H54 (cell line): ENCODE data around the gene ERC2.

Source experiments
- DNase-seq: peaks from one replicate; pipeline ENCODE4 v3.0.0; 2011; ENCODE audit warnings: low spot score, mixed read lengths; ENCODE audit not compliant: insufficient read length
- FAIRE-seq: peaks from 3 replicates; lab custom pipeline; 2011; peaks lifted over from hg19 to GRCh38; lab: Jason Lieb, UNC
- POLR2A ChIP-seq: IDR thresholded peaks from 2 replicates; pipeline ENCODE4 v1.6.1; 2011; ENCODE audit warnings: low read depth, mild to moderate bottlenecking, low read length

Gene ERC2

DNA sequence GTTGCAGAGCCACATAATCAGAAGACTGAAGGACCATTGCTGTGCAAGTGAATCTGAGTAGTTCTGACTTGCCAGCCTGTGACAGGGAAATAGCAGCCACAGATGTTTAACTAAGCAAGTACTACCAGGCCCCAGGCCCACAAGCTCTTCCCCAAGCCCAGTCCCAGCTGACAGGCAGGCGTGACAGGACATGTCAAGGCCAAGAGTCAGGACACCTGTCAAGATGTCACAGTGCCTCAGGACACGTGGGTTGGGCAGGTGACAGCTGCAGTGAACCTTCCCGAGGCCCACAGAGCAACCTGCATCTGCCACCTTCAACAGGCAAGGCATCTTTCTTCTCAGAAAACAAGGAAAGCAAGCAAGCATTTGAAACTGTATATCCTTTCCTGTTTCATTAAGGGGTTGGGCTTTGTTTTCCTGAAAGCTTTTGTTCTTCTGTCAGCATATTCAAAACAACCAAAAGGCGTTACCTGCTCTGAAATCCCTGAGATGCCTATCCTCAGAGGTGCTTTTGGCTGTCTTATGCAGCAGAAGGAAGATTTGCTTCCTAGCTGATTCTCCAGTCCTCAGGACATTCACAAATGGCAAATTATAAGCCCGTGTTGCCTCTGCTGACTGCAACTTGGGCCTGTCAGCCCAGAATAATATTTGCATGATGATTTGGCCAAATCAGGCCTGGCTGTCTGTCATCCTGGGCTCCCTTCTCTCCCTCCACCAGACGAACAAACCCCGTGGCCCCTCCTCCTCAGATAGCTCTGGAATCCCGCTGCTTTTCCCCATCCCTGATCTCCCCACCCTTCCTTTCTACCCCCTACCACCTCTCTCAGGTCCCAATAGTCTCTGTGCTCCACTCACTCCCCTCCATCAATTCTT lies 809.3 kb downstream of the ERC2 start:
- no peak for TF ChIP-seq POLR2A
- DNase-seq (no peak), FAIRE-seq (no peak)

DNA sequence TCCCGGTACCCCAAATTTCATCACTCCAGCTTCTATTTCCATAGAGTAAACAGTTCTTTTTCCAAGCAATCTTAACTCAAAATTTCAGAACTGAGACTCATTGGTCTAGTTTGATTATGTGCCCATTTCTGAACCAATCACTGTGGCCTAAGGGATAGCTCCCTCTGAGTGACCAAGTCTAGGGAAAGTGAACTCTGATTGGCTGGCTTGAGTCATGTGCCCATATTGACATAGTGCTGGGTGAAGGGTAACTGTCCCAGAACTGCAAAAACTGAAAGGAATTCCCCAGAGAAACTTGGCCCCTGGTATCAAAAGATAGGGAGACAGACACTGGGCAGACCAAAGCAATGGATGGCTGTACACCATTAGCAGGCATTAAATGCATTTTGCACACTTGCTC lies 810.0 kb downstream of the ERC2 start:
- no peak for FAIRE-seq
- TF ChIP-seq POLR2A = no peak
- DNase-seq = no peak

DNA sequence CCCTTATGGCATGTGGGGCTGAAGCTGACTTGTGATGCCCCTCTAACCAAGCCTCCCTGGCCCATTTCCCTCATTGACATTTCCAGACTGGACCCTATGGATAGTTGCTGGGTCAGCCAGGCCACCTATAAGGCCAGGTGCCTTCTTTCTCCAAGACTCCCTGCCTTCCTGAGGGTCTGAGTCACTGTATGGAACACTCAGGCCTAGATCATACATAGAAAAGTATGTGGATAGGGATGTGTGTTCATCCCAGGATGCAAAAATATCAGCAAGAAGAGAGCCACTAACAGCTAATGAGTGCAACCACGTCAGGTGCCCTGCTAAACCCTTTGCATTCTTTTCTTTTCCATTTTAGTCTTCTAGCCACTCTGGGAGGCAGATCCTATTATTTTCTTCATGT lies 812.7 kb downstream of the ERC2 start:
- DNase-seq (no peak), FAIRE-seq (no peak)
- no peak for TF ChIP-seq POLR2A

DNA sequence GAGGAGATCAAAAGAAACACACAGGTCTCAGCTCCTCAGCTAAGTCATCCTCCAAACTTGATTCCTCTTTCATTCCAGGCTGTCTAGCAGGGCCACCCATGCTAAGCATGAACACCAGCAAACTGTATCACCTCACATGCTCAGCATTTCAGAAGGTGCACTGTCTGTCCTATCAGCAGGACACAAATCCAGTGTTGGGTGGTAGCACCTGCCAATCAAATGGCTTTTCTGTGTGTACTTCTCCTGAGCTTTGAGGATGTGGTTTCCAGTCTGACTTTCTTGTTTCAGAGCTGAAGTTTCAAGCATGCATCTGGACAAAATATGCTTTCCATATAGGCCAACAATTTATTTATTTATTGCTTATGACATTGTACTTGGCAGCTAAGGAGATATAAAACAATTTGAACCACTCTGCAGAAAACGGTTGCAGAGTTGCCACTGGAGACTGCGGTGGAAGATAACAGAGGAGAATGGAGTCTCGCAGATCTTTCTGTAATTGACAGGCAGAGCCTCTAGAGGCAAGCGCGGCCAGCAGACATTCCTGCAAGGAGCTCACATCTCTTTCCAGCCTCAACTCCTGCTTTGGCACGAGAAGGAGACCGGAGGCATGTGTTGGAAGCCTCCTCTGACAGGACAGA lies 814.0 kb downstream of the ERC2 start:
- FAIRE-seq = no peak
- TF ChIP-seq POLR2A = no peak

DNA sequence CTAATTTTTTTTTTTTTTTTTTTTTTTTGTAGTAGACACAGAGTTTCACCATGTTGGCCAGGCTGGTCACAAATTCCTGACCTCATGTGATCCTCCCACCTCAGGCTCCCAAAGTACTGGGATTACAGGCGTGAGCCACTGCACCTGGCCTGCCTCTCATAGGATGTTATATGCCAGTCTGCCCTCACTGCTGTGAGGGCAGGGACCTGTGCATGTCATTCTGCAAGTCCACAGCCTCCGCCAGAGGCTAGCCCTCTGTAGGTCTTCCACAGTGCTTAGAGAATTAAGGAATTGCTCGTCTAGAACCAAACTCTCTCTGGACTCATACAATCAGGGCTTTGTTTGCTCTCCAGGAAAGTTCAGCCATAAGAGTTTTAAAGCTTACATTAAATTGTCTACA lies 817.3 kb downstream of the ERC2 start:
- no peak for FAIRE-seq
- no peak for TF ChIP-seq POLR2A
- no peak for DNase-seq

More for the DNA sequence above, 814.0 kb downstream of the ERC2 start:
- DNase-seq = no peak

DNA sequence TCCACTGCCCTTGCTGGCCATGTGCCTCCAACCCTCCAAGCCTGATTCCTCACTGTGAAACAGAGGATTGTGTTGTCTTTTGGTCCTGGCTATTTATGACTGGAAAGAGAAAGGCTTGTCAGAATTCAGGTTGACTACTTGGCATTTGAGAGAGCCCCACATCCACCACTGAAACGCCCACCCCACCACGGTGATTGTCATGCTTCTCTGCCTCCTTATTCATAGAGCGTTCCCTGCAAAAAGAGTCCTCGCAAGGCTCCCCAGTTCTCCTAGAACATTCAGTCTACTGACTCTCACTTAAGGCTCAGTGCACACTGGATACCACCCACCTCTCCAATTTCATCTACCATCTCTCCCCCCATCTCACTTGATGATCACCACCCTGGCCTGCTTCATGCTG lies 818.3 kb downstream of the ERC2 start:
- DNase-seq (no peak), FAIRE-seq (no peak)
- no peak for TF ChIP-seq POLR2A

DNA sequence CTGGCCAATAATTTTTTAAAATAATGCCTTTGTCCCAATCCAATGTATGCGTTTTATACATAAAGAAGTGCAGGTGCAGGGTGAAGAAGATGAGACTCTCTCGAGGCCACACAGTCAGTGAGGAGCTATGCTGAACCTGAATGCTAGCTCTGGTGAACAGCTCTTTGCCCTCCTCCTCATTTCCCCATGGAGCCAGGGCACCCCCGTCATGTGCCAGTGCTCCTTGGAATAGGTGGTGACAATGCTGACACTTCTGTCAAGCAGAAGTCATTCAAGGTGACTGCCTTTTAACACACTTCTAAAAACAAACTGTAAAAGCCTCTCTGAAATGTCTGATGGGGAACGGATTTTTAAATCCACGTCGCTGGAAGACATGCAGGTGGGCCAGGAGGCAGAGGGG lies 818.7 kb downstream of the ERC2 start:
- no peak for FAIRE-seq
- no peak for TF ChIP-seq POLR2A
- no peak for DNase-seq

DNA sequence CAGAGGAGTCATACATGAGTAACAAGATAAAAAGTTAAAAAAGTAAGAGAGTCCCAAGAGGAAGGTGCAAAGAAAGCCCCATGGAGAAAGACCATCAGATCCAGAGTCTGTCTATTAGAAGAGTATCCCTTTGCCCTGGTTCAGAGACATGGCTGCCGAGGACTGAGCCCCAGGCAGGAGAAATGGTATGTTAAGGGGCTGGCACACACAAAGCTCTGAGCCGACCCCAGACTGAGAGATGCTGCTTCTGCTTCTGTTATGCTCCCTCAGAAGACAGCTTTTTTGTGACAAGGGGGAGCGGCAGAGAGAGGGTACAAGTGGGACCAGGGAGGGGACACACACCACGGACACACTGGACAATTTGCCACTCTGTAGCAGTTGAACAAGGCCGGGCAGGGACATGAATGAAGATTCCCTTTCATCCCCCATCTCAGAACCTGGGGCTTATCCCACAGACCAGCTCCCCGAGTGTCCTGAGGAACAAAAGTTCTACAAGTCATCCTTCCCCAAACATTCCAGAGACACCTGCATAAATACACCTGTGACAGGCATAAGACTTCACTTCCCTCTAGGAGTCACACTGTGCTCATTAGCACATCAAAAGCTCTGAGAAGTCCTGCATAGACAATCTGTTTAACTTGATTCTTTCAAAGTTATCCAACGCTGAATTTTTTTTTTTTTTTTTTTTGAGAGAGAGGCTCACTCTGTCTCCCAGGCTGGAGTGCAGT lies 819.5 kb downstream of the ERC2 start:
- DNase-seq (no peak), FAIRE-seq (no peak)
- no peak for TF ChIP-seq POLR2A

DNA sequence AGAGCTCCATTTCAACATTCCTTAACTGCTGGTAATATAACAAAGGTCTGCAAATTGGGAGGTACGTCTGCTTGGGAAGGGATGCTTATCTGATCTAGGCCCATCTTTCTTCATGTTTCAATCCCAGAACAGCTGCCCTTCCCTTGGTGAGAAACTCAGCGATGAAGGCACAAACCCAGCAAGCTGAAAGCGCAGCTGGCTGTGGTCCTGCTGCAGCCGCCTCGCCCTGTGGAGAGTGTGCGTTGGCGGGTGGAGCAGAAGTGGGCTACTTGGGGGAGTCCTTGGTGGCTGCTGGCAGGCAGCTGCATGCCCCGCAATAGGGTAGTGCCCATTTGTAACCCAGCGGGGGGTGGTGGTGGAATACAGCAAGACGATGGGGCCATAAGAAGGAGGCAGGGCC lies 820.6 kb downstream of the ERC2 start:
- FAIRE-seq = no peak
- TF ChIP-seq POLR2A = no peak
- no peak for DNase-seq

DNA sequence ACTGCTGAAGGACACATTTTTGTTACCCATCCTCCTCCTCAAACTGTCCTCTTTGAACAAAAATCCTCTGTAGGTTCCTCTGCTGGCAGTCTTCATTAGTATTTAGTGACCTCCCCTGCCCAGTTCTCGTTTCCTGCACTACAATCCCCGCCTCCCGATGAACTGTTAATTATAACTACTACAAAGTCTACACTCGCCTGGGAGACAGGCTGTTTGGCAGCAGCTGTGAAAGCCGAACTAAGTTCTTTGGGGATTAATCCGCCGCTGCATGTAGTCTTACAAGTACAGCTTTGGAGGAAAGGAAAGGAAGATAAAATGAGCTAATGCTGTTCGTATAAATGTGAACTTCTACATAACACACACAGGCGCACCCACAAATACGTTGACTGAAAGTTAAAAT lies 821.2 kb downstream of the ERC2 start:
- no peak for TF ChIP-seq POLR2A
- DNase-seq (no peak), FAIRE-seq (no peak)

DNA sequence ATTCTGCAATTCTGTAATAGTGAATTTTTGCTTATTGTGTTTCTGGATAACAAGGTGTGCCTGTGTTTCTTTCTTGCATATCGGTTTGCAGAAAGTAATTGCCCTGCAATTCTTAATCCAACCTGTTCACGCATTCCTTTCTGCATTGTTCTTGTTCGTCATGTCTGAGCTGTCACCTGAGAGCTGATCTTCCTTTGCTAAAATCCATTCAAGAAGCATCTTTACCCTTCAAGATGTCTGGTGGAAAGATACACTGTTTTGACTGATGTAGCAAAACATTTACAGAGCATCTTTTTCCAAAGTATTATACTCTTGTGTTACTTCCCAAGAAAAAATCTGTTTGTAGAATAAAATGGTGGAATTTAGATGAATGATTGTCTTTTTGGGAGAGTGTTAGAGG lies 822.1 kb downstream of the ERC2 start:
- no peak for TF ChIP-seq POLR2A
- no peak for DNase-seq

DNA sequence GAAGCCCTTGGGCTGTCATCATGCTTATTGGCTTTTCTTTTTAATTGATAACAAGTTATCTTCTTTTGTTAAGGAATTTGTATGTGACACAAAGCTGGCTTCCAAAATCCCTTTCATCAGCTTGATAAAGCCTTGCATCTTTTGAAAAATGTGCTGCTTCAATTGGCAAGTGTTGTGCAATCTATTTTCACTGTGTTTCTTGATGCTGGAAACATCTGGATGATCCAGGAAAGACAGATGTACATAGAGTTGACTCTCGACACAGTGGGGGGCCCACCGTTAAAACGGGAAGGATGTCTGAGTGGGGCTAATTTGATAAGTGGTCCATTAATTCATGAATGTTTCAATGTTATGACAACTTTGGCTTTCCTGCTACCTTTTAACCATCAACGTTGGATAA lies 822.8 kb downstream of the ERC2 start:
- DNase-seq (no peak), FAIRE-seq (no peak)
- no peak for TF ChIP-seq POLR2A

More for the DNA sequence above, 822.1 kb downstream of the ERC2 start:
- FAIRE-seq = no peak

DNA sequence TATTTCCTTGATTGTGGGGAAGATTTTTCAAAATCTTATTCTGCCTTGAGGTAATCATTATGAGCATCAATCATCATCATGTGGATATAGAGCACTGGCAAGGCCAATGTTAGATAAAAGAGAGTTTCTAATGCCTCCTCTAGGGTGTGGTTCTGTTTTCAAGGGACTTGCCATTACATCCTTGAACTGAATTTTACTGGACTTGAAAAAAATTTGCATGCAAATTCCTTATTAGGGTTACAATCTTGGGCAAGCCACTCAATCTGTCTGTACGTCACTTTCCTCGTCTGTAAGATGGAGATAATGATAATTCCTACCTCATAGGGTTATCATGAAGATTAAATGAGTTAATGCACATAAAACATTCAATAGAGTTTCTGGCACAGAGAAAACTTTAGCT lies 825.0 kb downstream of the ERC2 start:
- DNase-seq (no peak), FAIRE-seq (no peak)
- TF ChIP-seq POLR2A = no peak

DNA sequence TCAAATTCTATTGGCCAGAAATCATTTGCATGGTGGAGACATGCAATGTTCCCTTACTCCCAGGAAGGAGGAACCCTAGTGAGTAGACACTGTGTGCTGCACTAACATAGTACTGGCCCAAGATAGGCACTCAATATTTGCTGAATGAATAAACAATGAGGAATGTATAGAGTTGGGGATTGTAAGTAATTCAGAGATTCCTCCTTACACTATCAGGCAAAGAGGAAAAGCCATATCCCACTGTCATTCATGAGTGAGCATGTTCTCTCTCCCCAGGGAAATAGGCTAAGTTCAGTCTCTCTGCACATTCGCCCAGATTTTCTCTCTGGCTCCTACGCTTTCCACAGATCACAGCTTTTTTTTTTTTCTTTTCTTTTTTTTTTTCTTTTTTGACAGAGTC lies 826.3 kb downstream of the ERC2 start:
- FAIRE-seq (no peak), DNase-seq (no peak)
- TF ChIP-seq POLR2A = no peak
